PC-3 (cell line): ENCODE measurements around the gene UBAP2L. TPM values are rescaled to one million over a fixed set of nuclear protein-coding genes. Genes with fewer than 3 reads are reported as not detected.

Experiments
- ATAC-seq: fragments of 200-7000 bp; cut with Tn5 transposase; 2 replicates; pipeline ENCODE4 v1.9.1; 2020; ENCODE audit warnings: mild to moderate bottlenecking, moderate library complexity
- BruUV-seq: library from RNA; stranded (reverse); fragments of 400-500 nt; replicated peaks from 2 replicates; lab custom pipeline; 2021; lab: Mats Ljungman, UMichigan
- CTCF ChIA-PET: fragments of 300-600 bp; sonication (Branson Sonifier 250); formaldehyde crosslinking; loops from one replicate; lab custom pipeline; 2022; ENCODE audit warnings: antibody characterized with exemption; lab: Charles Lee
- POLR2A ChIA-PET: fragments of 300-600 bp; sonication (Branson Sonifier 250); formaldehyde crosslinking; loops from one replicate; lab custom pipeline; 2022; ENCODE audit warnings: antibody characterized with exemption; ENCODE audit not compliant: unreplicated experiment; lab: Charles Lee
- DNase-seq: peaks from one replicate; pipeline ENCODE4 v3.0.0-alpha.2; 2015
- H2AFZ ChIP-seq: fragments of 300-600 bp; sonication (generic); 2 replicates; pipeline ENCODE4 v1.6.0; 2016; ENCODE audit warnings: antibody characterized with exemption, low read length
- H3F3A ChIP-seq: fragments of 300-600 bp; sonication (generic); one replicate; pipeline ENCODE4 v1.6.0; 2017; ENCODE audit warnings: antibody characterized with exemption, low read length, control low read depth, mild to moderate bottlenecking; ENCODE audit not compliant: unreplicated experiment
- H3K27ac ChIP-seq: fragments of 300-600 bp; sonication (generic); 2 replicates; pipeline ENCODE4 v1.5.1; 2016; ENCODE audit warnings: mild to moderate bottlenecking, low read length
- H3K27me3 ChIP-seq: fragments of 300-600 bp; sonication (generic); 2 replicates; pipeline ENCODE4 v1.6.1; 2016; ENCODE audit warnings: low read length, mixed read lengths
- H3K36me3 ChIP-seq: fragments of 300-600 bp; sonication (generic); 2 replicates; pipeline ENCODE4 v1.6.1; 2016; ENCODE audit warnings: low read depth, mixed run types, low read length, mixed read lengths
- H3K4me1 ChIP-seq: fragments of 300-600 bp; sonication (generic); 2 replicates; pipeline ENCODE4 v1.5.1; 2016; ENCODE audit warnings: low read length; ENCODE audit not compliant: insufficient read depth
- H3K4me2 ChIP-seq: fragments of 300-600 bp; sonication (generic); 2 replicates; pipeline ENCODE4 v1.6.0; 2016; ENCODE audit warnings: low read length
- H3K4me3 ChIP-seq: fragments of 300-600 bp; sonication (generic); 2 replicates; pipeline ENCODE4 v1.5.1; 2016; ENCODE audit warnings: mild to moderate bottlenecking, low read length, mixed read lengths
- H3K79me2 ChIP-seq: fragments of 300-600 bp; sonication (generic); 2 replicates; pipeline ENCODE4 v1.6.1; 2017; ENCODE audit warnings: low read length, mixed read lengths
- H3K9ac ChIP-seq: fragments of 300-600 bp; sonication (generic); 2 replicates; pipeline ENCODE4 v1.6.0; 2016; ENCODE audit warnings: mild to moderate bottlenecking, low read length
- H3K9me2 ChIP-seq: fragments of 300-600 bp; sonication (generic); replicated peaks from 2 replicates; pipeline ENCODE4 v1.6.1; 2016; ENCODE audit warnings: mixed run types, low read length, mixed read lengths
- H3K9me3 ChIP-seq: fragments of 300-600 bp; sonication (generic); 2 replicates; pipeline ENCODE4 v1.6.1; 2016; ENCODE audit warnings: low read length, mixed read lengths
- H4K20me1 ChIP-seq: fragments of 300-600 bp; sonication (generic); 2 replicates; pipeline ENCODE4 v1.6.1; 2016; ENCODE audit warnings: low read length, mixed read lengths
- EZH2 ChIP-seq: fragments of 300-600 bp; sonication (generic); IDR thresholded peaks from one replicate; pipeline ENCODE4 v1.6.1; 2017; ENCODE audit warnings: antibody characterized with exemption, mild to moderate bottlenecking, low read length; ENCODE audit not compliant: unreplicated experiment
- EZH2phosphoT487 ChIP-seq: fragments of 300-600 bp; sonication (generic); IDR thresholded peaks from 2 replicates; pipeline ENCODE4 v1.6.1; 2018; ENCODE audit warnings: mild to moderate bottlenecking, antibody characterized with exemption, low read length, borderline replicate concordance
- intact Hi-C: fragments of 100-400 bp; cut with micrococcal nuclease; formaldehyde crosslinking; loops from 2 replicates; pipeline ENCODE4 v1.9.0; 2023
- total RNA-seq: library from RNA; depleted of rRNA; stranded (reverse); fragments of >200 nt; gene quantifications from 2 replicates; pipeline ENCODE4 v1.2.3, GENCODE V29; 2014
- TF ChIP-seq, protein P1 (sequence below): fragments of 300-600 bp; sonication (generic); conservative IDR thresholded peaks from 2 replicates; pipeline ENCODE4 v1.5.1; 2017; ENCODE audit warnings: antibody characterized with exemption, low read depth, mild to moderate bottlenecking, low read length

The UBAP2L gene
- total RNA-seq, 1 experiment from 2014 or later, result 128 TPM

DNA sequence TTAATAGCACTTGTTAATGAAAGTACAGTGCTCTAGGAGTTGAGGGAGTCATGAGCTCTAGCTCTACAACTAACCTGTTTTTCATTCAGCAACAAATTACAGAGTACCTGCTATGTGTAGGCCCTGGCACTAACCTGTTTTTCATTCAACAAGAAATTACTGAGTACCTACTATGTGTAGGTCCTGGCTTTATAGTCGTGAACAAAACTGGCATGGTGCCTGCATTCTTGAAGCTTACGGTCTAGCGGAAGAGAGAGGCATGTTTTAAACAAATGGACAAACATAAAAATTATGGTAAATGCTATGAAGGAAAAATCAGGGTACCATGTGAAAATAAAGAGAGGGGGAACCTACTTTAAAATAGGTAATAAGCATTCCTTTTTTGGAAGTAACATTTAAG is 2.2 kb upstream of the UBAP2L start:
- CTCF ChIA-PET, result no interaction called here
- Histone ChIP-seq H3F3A (peaks cover 3% of the 10 kb centered on the region), H3K4me3 (peak overlapping the region; percentile 84), H3K4me2 (peak overlapping the region; percentile 89), H4K20me1 (peaks cover 23% of the 10 kb centered on the region), H2AFZ (no peak overlapping the region), H3K36me3 (peaks cover 23% of the 10 kb centered on the region), H3K79me2 (peaks cover 77% of the 10 kb centered on the region), H3K4me1 (peaks cover 48% of the 10 kb centered on the region), H3K27ac (no peak overlapping the region), H3K27me3 (no peaks in the 10 kb centered on the region), H3K9ac (no peak overlapping the region), H3K9me2 (no peaks in the 10 kb centered on the region), H3K9me3 (no peaks in the 10 kb centered on the region)
- DNase-seq (no peak), ATAC-seq (no peak)
- no TSS peak for BruUV-seq
- POLR2A ChIA-PET, result no interaction called here
- no peak for TF ChIP-seq EZH2
- no peak for TF ChIP-seq EZH2phosphoT487
- TF ChIP-seq, protein P1, sequence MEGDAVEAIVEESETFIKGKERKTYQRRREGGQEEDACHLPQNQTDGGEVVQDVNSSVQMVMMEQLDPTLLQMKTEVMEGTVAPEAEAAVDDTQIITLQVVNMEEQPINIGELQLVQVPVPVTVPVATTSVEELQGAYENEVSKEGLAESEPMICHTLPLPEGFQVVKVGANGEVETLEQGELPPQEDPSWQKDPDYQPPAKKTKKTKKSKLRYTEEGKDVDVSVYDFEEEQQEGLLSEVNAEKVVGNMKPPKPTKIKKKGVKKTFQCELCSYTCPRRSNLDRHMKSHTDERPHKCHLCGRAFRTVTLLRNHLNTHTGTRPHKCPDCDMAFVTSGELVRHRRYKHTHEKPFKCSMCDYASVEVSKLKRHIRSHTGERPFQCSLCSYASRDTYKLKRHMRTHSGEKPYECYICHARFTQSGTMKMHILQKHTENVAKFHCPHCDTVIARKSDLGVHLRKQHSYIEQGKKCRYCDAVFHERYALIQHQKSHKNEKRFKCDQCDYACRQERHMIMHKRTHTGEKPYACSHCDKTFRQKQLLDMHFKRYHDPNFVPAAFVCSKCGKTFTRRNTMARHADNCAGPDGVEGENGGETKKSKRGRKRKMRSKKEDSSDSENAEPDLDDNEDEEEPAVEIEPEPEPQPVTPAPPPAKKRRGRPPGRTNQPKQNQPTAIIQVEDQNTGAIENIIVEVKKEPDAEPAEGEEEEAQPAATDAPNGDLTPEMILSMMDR, result no peak
- intact Hi-C loops, result no loop called here

DNA sequence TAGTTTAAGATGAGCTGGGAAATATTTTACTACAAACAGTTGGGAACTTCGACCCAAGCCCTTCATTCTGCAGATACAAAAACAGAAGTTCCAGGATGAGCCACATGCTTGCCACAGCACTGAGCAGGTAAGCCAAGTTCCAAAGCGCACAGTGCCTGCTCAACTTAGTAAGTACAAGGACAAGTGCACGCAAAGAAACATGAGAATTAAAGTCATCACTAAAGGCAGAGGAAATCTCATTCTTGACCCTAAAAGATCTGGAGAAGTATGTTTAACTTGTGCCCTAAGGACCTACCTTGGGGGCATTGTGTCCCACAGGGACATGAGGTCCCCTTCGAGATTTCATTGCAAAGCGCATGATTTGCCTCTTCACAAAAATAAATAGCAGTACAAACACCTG is 1.2 kb upstream of the UBAP2L start:
- no peaks in the 10 kb centered on the region for H3F3A ChIP-seq
- ATAC-seq, result no peak
- H2AFZ ChIP-seq, result peak overlapping the region; percentile 72; the same call in 1 of the 2 replicates
- no TSS peak for BruUV-seq
- H3K9ac ChIP-seq, result peak overlapping the region; percentile 99
- peaks cover 87% of the 10 kb centered on the region for H3K79me2 ChIP-seq
- ChIA-PET POLR2A (no interaction called here), CTCF (interaction anchor here (1.3 kb wide), 1 partner anchor 20 kb away, joined by 4 read pairs; no protein-coding TSS in a partner anchor)
- peak; percentile 35 for DNase-seq
- peak overlapping the region; percentile 92 for H3K27ac ChIP-seq
- TF ChIP-seq, protein P1, result no peak
- TF ChIP-seq EZH2phosphoT487, result no peak
- no peak for TF ChIP-seq EZH2
- H3K4me1 ChIP-seq, result peaks cover 43% of the 10 kb centered on the region
- H3K36me3 ChIP-seq, result peaks cover 18% of the 10 kb centered on the region
- H3K4me2 ChIP-seq, result peak overlapping the region; percentile 89
- H4K20me1 ChIP-seq, result peaks cover 29% of the 10 kb centered on the region
- H3K9me3 ChIP-seq, result no peaks in the 10 kb centered on the region
- H3K27me3 ChIP-seq, result no peaks in the 10 kb centered on the region
- H3K4me3 ChIP-seq, result peak overlapping the region; percentile 84
- no peaks in the 10 kb centered on the region for H3K9me2 ChIP-seq
- intact Hi-C loops, result no loop called here

DNA sequence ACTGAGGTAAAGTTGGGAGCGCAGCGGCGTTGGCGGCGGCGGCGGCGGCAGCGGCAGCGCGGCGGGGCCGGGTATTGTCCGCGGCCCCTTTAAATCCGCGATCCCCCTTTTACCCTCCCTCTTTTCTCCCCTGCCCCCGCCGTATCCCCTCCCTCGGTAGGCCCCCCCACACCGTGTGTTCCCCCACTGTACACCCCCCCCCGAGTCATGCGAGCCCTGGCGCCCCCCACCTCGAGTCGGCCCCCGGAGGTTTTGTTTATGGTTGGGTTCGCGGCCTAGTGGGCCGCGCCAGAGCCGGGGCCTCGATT is 169 bp downstream of the UBAP2L start:
- Histone ChIP-seq H3K9me3 (no peaks in the 10 kb centered on the region), H3K27ac (peak overlapping the region; percentile 57), H3K79me2 (peaks cover 97% of the 10 kb centered on the region), H3K4me1 (peaks cover 41% of the 10 kb centered on the region), H2AFZ (0 out of 2 replicates have a peak overlapping the region, but pooled peaks have one; percentile 38), H3K4me2 (peak overlapping the region; percentile 91), H3K9ac (peak overlapping the region; percentile 99), H4K20me1 (peaks cover 34% of the 10 kb centered on the region), H3K4me3 (peak overlapping the region; percentile 84), H3K9me2 (no peaks in the 10 kb centered on the region), H3K36me3 (peaks cover 31% of the 10 kb centered on the region), H3F3A (no peaks in the 10 kb centered on the region), H3K27me3 (no peaks in the 10 kb centered on the region)
- TF ChIP-seq, protein P1, result no peak
- no peak for TF ChIP-seq EZH2
- no peak for TF ChIP-seq EZH2phosphoT487
- no TSS peak for BruUV-seq
- ChIA-PET CTCF (interaction anchor here (0.5 to 1.3 kb wide), 2 partner anchors 21 to 47 kb away, joined by 4 to 5 read pairs; no protein-coding TSS in a partner anchor), POLR2A (interaction anchor here (1.0 kb wide), 1 partner anchor 22 kb away, joined by 3 read pairs; no protein-coding TSS in a partner anchor)
- intact Hi-C loops, result loop anchor here (1.0 kb wide), 2 partner anchors 22 to 39 kb away; no protein-coding TSS in a partner anchor
- DNase-seq (no peak), ATAC-seq (no peak)
